ENCODE results near the gene PDE6H. TPM values are rescaled to one million over a fixed set of nuclear protein-coding genes. Genes with fewer than 3 reads are reported as not detected.
A peak's percentile ranks its signal among the peaks of the same experiment; 100 is the strongest.

The PDE6H gene
- total RNA-seq, 2 experiments from 2014 or later, result 0.40 TPM; not detected in 1

GRCh38 chr12:14968478-14968877, 4.4 kb upstream of the PDE6H start:
- H3K9me3 Mint-ChIP-seq (ENCODE audit: insufficient read depth), result no peaks in the 10 kb centered on the region
- H3K27me3 Mint-ChIP-seq (ENCODE audit: low read depth), result no peaks in the 10 kb centered on the region
- ATAC-seq, result no peak
- DNase-seq, result no peak
- peaks cover 37% of the 10 kb centered on the region for H3K4me1 Mint-ChIP-seq (ENCODE audit: low read depth)
- ChIA-PET POLR2A (interaction anchor here (0.6 kb wide), 1 partner anchor 12 kb away, joined by 3 read pairs; no protein-coding TSS in a partner anchor), CTCF (interaction anchor here (0.8 to 1.3 kb wide), 2 partner anchors 10 to 11 kb away, joined by 3 to 5 read pairs; no protein-coding TSS in a partner anchor)
- H3K4me3 Mint-ChIP-seq, result no peak overlapping the region
- no peak overlapping the region for H3K27ac Mint-ChIP-seq
- H3K36me3 Mint-ChIP-seq (ENCODE audit: low read depth), result peaks cover 6% of the 10 kb centered on the region

- POLR2A ChIA-PET, result no interaction called here
- Mint-ChIP-seq H3K36me3 (ENCODE audit: low read depth) (peaks cover 4% of the 10 kb centered on the region), H3K4me3 (no peak overlapping the region), H3K9me3 (ENCODE audit: insufficient read depth) (no peaks in the 10 kb centered on the region), H3K27me3 (ENCODE audit: low read depth) (no peaks in the 10 kb centered on the region), H3K4me1 (ENCODE audit: low read depth) (peaks cover 29% of the 10 kb centered on the region), H3K27ac (no peak overlapping the region)
- no peak for DNase-seq
- ATAC-seq, result no peak
- CTCF ChIA-PET, result no interaction called here
Observed at GRCh38 chr12:14970473-14970872, 2.4 kb upstream of the PDE6H start.

GRCh38 chr12:14974633-14975032, 1.8 kb downstream of the PDE6H start:
- H3K9me3 Mint-ChIP-seq (ENCODE audit: insufficient read depth), result no peaks in the 10 kb centered on the region
- H3K36me3 Mint-ChIP-seq (ENCODE audit: low read depth), result peaks cover 4% of the 10 kb centered on the region
- CTCF ChIA-PET, result interaction anchor here (1.5 to 1.7 kb wide), 3 partner anchors 9 to 39 kb away, joined by 3 to 10 read pairs (median 4); no protein-coding TSS in a partner anchor
- H3K27ac Mint-ChIP-seq, result no peak overlapping the region
- no peaks in the 10 kb centered on the region for H3K27me3 Mint-ChIP-seq (ENCODE audit: low read depth)
- ATAC-seq, result no peak
- peaks cover 43% of the 10 kb centered on the region for H3K4me1 Mint-ChIP-seq (ENCODE audit: low read depth)
- no peak overlapping the region for H3K4me3 Mint-ChIP-seq
- no peak for DNase-seq
- POLR2A ChIA-PET, result interaction anchor here (0.6 kb wide), 1 partner anchor 12 kb away, joined by 3 read pairs; no protein-coding TSS in a partner anchor

- Mint-ChIP-seq H3K27me3 (ENCODE audit: low read depth) (no peaks in the 10 kb centered on the region), H3K36me3 (ENCODE audit: low read depth) (no peaks in the 10 kb centered on the region), H3K27ac (no peak overlapping the region), H3K4me1 (ENCODE audit: low read depth) (peaks cover 51% of the 10 kb centered on the region), H3K9me3 (ENCODE audit: insufficient read depth) (no peaks in the 10 kb centered on the region), H3K4me3 (no peak overlapping the region)
- ATAC-seq, result no peak
- POLR2A ChIA-PET, result interaction anchor here (1.4 kb wide), 1 partner anchor 9 kb away, joined by 3 read pairs; no protein-coding TSS in a partner anchor
- CTCF ChIA-PET, result interaction anchor here (1.6 kb wide), 1 partner anchor 10 kb away, joined by 3 read pairs; no protein-coding TSS in a partner anchor
- DNase-seq, result no peak
Observed at GRCh38 chr12:14975457-14975856, 2.6 kb downstream of the PDE6H start.

- H3K9me3 Mint-ChIP-seq (ENCODE audit: insufficient read depth), result no peaks in the 10 kb centered on the region
- no peak overlapping the region for H3K4me3 Mint-ChIP-seq
- no peak for DNase-seq
- no peaks in the 10 kb centered on the region for H3K27me3 Mint-ChIP-seq (ENCODE audit: low read depth)
- no peak overlapping the region for H3K27ac Mint-ChIP-seq
- ATAC-seq, result no peak
- peaks cover 59% of the 10 kb centered on the region for H3K4me1 Mint-ChIP-seq (ENCODE audit: low read depth)
- POLR2A ChIA-PET, result interaction anchor here (1.4 kb wide), 1 partner anchor 11 kb away, joined by 3 read pairs; no protein-coding TSS in a partner anchor
- CTCF ChIA-PET, result no interaction called here
- H3K36me3 Mint-ChIP-seq (ENCODE audit: low read depth), result peaks cover 3% of the 10 kb centered on the region
Observed at GRCh38 chr12:14976658-14977057, 3.8 kb downstream of the PDE6H start.

GRCh38 chr12:14979468-14979867, 6.6 kb downstream of the PDE6H start:
- Mint-ChIP-seq H3K4me1 (ENCODE audit: low read depth) (peaks cover 65% of the 10 kb centered on the region), H3K27me3 (ENCODE audit: low read depth) (no peaks in the 10 kb centered on the region), H3K27ac (peak overlapping the region; percentile 30)

GRCh38 chr12:14981049-14981448, 8.2 kb downstream of the PDE6H start:
- Mint-ChIP-seq H3K36me3 (ENCODE audit: low read depth) (peaks cover 3% of the 10 kb centered on the region), H3K27me3 (ENCODE audit: low read depth) (no peaks in the 10 kb centered on the region), H3K27ac (no peak overlapping the region), H3K4me3 (no peak overlapping the region), H3K4me1 (ENCODE audit: low read depth) (peaks cover 65% of the 10 kb centered on the region), H3K9me3 (ENCODE audit: insufficient read depth) (no peaks in the 10 kb centered on the region)
- ChIA-PET CTCF (interaction anchor here (0.7 to 1.6 kb wide), 5 partner anchors 9 to 212 kb away, joined by 3 to 4 read pairs (median 4); no protein-coding TSS in a partner anchor), POLR2A (interaction anchor here (0.9 to 1.0 kb wide), 2 partner anchors 16 to 27 kb away, joined by 3 to 4 read pairs; no protein-coding TSS in a partner anchor)
- ATAC-seq (no peak), DNase-seq (no peak)

More at GRCh38 chr12:14979468-14979867, 6.6 kb downstream of the PDE6H start:
- Mint-ChIP-seq H3K4me3 (peak overlapping the region; percentile 35), H3K36me3 (ENCODE audit: low read depth) (peaks cover 3% of the 10 kb centered on the region), H3K9me3 (ENCODE audit: insufficient read depth) (no peaks in the 10 kb centered on the region)
- DNase-seq (no peak), ATAC-seq (peak; percentile 59)
- CTCF ChIA-PET, result interaction anchor here (0.7 to 2.5 kb wide), 6 partner anchors 11 to 41 kb away, joined by 3 to 14 read pairs (median 4); partner anchors contain the start of gene ERP27
- POLR2A ChIA-PET, result interaction anchor here (0.5 kb wide), 1 partner anchor 98 kb away, joined by 3 read pairs; no protein-coding TSS in a partner anchor

GRCh38 chr12:14982562-14982961, 9.7 kb downstream of the PDE6H start:
- POLR2A ChIA-PET, result interaction anchor here (2.9 kb wide), 1 partner anchor 21 kb away, joined by 12 read pairs; the partner anchor contains the start of gene ARHGDIB
- Mint-ChIP-seq H3K36me3 (ENCODE audit: low read depth) (peaks cover 3% of the 10 kb centered on the region), H3K27ac (peak overlapping the region; percentile 86), H3K4me3 (no peak overlapping the region), H3K9me3 (ENCODE audit: insufficient read depth) (no peaks in the 10 kb centered on the region), H3K4me1 (ENCODE audit: low read depth) (peaks cover 65% of the 10 kb centered on the region), H3K27me3 (ENCODE audit: low read depth) (no peaks in the 10 kb centered on the region)
- DNase-seq (no peak), ATAC-seq (no peak)
- CTCF ChIA-PET, result interaction anchor here (1.4 to 1.9 kb wide), 2 partner anchors 13 to 25 kb away, joined by 5 to 6 read pairs; no protein-coding TSS in a partner anchor

- DNase-seq, result no peak
- Mint-ChIP-seq H3K27ac (peak overlapping the region; percentile 86), H3K4me1 (ENCODE audit: low read depth) (peaks cover 61% of the 10 kb centered on the region), H3K9me3 (ENCODE audit: insufficient read depth) (no peaks in the 10 kb centered on the region), H3K36me3 (ENCODE audit: low read depth) (peaks cover 3% of the 10 kb centered on the region), H3K27me3 (ENCODE audit: low read depth) (no peaks in the 10 kb centered on the region), H3K4me3 (peak overlapping the region; percentile 34)
- ChIA-PET POLR2A (interaction anchor here (0.7 to 2.9 kb wide), 2 partner anchors 21 to 212 kb away, joined by 3 to 12 read pairs; partner anchors contain the start of gene ARHGDIB), CTCF (interaction anchor here (1.2 to 1.9 kb wide), 3 partner anchors 13 to 208 kb away, joined by 5 to 6 read pairs (median 5); no protein-coding TSS in a partner anchor)
- ATAC-seq, result peak; percentile 39
Observed at GRCh38 chr12:14982991-14983390, 10.1 kb downstream of the PDE6H start.

- POLR2A ChIA-PET, result interaction anchor here (0.6 to 2.9 kb wide), 3 partner anchors 22 to 136 kb away, joined by 3 to 12 read pairs (median 3); partner anchors contain the start of gene ARHGDIB
Observed at GRCh38 chr12:14984036-14984435, 11.2 kb downstream of the PDE6H start.

GRCh38 chr12:14984766-14985285, 12.0 kb downstream of the PDE6H start:
- POLR2A ChIA-PET, result interaction anchor here (1.4 to 2.9 kb wide), 2 partner anchors 23 to 27 kb away, joined by 3 to 12 read pairs; partner anchors contain the start of gene ARHGDIB
- peaks cover 2% of the 10 kb centered on the region for H3K27me3 Mint-ChIP-seq (ENCODE audit: low read depth)

More at GRCh38 chr12:14984036-14984435, 11.2 kb downstream of the PDE6H start:
- no peak for DNase-seq
- peaks cover 2% of the 10 kb centered on the region for H3K27me3 Mint-ChIP-seq (ENCODE audit: low read depth)
- no peak overlapping the region for H3K4me3 Mint-ChIP-seq
- no peak for ATAC-seq
- peaks cover 51% of the 10 kb centered on the region for H3K4me1 Mint-ChIP-seq (ENCODE audit: low read depth)
- CTCF ChIA-PET, result interaction anchor here (1.0 to 1.2 kb wide), 2 partner anchors 36 to 209 kb away, joined by 3 to 5 read pairs; no protein-coding TSS in a partner anchor
- H3K9me3 Mint-ChIP-seq (ENCODE audit: insufficient read depth), result no peaks in the 10 kb centered on the region
- peaks cover 3% of the 10 kb centered on the region for H3K36me3 Mint-ChIP-seq (ENCODE audit: low read depth)
- no peak overlapping the region for H3K27ac Mint-ChIP-seq

More at GRCh38 chr12:14984766-14985285, 12.0 kb downstream of the PDE6H start:
- CTCF ChIA-PET, result interaction anchor here (0.8 to 2.8 kb wide), 3 partner anchors 11 to 137 kb away, joined by 3 to 10 read pairs (median 5); partner anchors contain the start of gene PDE6H
- peaks cover 3% of the 10 kb centered on the region for H3K36me3 Mint-ChIP-seq (ENCODE audit: low read depth)
- H3K4me3 Mint-ChIP-seq, result no peak overlapping the region
- H3K27ac Mint-ChIP-seq, result no peak overlapping the region
- DNase-seq (no peak), ATAC-seq (no peak)
- H3K9me3 Mint-ChIP-seq (ENCODE audit: insufficient read depth), result no peaks in the 10 kb centered on the region
- peaks cover 46% of the 10 kb centered on the region for H3K4me1 Mint-ChIP-seq (ENCODE audit: low read depth)

Data from activated CD8-positive, alpha-beta T cell treated with anti-CD3 and anti-CD28 coated beads, Interleukin-2, amount 10 ng/mL, durations not matched to agents 7 days and 5 days (primary cell).